ENCODE results near the gene CCDC170.

The CCDC170 gene

DNA sequence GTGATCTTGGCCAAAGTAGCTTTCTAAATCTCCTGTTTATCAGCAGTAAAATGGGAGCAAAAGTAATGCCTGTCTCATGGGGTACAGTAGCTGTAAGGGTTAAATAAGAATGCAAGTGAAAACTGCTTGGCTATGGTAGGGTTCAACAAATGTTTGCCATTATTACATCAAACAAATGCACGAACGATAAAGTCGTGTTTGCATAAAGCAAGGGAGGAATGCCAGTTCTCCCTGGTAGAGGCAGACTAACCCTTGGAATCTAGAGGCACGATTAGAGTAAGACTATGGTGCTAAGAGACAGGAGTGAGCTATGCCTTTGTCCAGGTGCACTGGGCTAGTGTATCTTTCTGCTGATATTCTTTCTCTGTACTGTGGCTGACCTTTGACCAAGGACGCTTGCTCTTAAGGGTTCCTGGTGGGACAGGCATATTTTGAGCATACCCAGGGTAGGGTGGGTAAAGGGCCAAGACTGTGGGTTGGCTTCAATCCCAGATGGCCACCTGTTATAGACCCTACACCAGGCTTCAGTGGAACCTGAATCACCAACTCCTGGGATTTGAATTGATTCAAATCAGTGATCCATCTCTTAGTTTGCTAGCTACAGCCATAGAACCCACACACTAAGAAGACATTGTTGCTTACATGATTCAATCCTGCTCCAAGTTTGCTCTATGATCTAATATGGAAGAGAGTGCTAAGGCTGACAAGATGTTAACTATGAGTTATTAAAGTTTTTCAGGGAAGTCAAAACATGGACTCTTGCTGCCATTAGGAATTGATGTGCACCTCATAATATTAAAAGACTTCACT, 139.9 kb downstream of the CCDC170 start:
- Histone ChIP-seq H3K9ac (ENCODE audit: insufficient read length, low read depth) (no peak overlapping the region), H3K36me3 (ENCODE audit: insufficient read depth, insufficient read length, low read length) (no peaks in the 10 kb centered on the region), H3K4me1 (ENCODE audit: insufficient read depth, insufficient read length) (no peaks in the 10 kb centered on the region), H3K27me3 (ENCODE audit: insufficient read depth, insufficient read length) (no peaks in the 10 kb centered on the region), H3K9me3 (ENCODE audit: insufficient read depth, low read length) (no peaks in the 10 kb centered on the region), H3K4me3 (ENCODE audit: insufficient read length, low read depth) (no peak overlapping the region)
- DNase-seq (ENCODE audit: low read depth, low spot score), result no peak
- TF ChIP-seq SUZ12 (IDR thresholded peaks at IDR 0.05; ENCODE audit: extremely low read depth, insufficient read depth, insufficient read length), result no peak

DNA sequence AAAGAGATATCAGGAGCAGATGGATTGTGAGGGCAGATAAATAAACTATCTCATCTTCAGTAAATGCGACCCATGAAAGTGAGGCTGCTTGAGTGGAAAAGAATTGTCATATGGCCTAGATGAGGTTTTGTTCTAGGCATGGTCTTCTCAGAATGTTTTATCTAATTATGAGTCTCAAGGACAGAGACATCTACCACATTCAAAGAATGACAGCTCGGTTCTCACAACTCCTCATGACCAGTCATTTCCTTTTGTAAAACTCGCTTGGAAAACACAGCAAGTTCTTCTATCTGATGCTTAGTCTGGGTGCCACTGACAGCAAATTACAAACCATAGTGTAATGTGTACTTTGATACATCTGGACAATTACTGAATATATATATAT, 140.5 kb downstream of the CCDC170 start:
- no peak overlapping the region for H3K4me3 ChIP-seq (ENCODE audit: insufficient read length, low read depth)
- no peaks in the 10 kb centered on the region for H3K9me3 ChIP-seq (ENCODE audit: insufficient read depth, low read length)
- no peaks in the 10 kb centered on the region for H3K36me3 ChIP-seq (ENCODE audit: insufficient read depth, insufficient read length, low read length)
- H3K9ac ChIP-seq (ENCODE audit: insufficient read length, low read depth), result no peak overlapping the region
- TF ChIP-seq ZNF274 (IDR thresholded peaks at IDR 0.05; ENCODE audit: low read depth, low read length) (no peak), YY1 (IDR thresholded peaks at IDR 0.05; ENCODE audit: insufficient read depth, insufficient read length) (no peak), SUZ12 (IDR thresholded peaks at IDR 0.05; ENCODE audit: extremely low read depth, insufficient read depth, insufficient read length) (no peak)
- H3K4me1 ChIP-seq (ENCODE audit: insufficient read depth, insufficient read length), result no peaks in the 10 kb centered on the region
- H3K27me3 ChIP-seq (ENCODE audit: insufficient read depth, insufficient read length), result no peaks in the 10 kb centered on the region
- DNase-seq (ENCODE audit: low read depth, low spot score), result no peak

DNA sequence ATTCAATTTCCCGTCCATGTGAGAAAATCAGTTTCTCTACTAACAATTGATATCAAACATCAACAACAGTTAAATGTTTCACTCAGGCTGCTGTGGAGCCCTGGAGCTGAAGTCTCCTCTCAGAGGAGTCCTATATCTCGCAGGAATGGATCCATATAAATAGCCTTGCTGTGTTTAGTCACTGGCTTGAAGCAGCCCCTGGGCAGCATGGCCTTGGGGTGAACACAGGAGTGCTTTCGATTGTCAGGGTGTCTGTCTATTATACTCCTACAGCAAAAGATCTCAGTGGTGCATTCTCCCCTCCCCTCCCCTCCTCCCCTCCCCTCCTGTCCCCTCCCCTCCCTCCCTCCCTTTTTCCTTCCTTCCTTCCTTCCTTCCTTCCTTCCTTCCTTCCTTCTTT, 141.9 kb downstream of the CCDC170 start:
- no peak for DNase-seq (ENCODE audit: low read depth, low spot score)
- H3K36me3 ChIP-seq (ENCODE audit: insufficient read depth, insufficient read length, low read length), result no peaks in the 10 kb centered on the region
- H3K4me3 ChIP-seq (ENCODE audit: insufficient read length, low read depth), result no peak overlapping the region
- H3K9me3 ChIP-seq (ENCODE audit: insufficient read depth, low read length), result no peaks in the 10 kb centered on the region
- H3K4me1 ChIP-seq (ENCODE audit: insufficient read depth, insufficient read length), result no peaks in the 10 kb centered on the region
- TF ChIP-seq YY1 (IDR thresholded peaks at IDR 0.05; ENCODE audit: insufficient read depth, insufficient read length), result no peak
- no peak for TF ChIP-seq SUZ12 (IDR thresholded peaks at IDR 0.05; ENCODE audit: extremely low read depth, insufficient read depth, insufficient read length)
- TF ChIP-seq ZNF274 (IDR thresholded peaks at IDR 0.05; ENCODE audit: low read depth, low read length), result no peak
- no peak overlapping the region for H3K9ac ChIP-seq (ENCODE audit: insufficient read length, low read depth)
- H3K27me3 ChIP-seq (ENCODE audit: insufficient read depth, insufficient read length), result no peaks in the 10 kb centered on the region

DNA sequence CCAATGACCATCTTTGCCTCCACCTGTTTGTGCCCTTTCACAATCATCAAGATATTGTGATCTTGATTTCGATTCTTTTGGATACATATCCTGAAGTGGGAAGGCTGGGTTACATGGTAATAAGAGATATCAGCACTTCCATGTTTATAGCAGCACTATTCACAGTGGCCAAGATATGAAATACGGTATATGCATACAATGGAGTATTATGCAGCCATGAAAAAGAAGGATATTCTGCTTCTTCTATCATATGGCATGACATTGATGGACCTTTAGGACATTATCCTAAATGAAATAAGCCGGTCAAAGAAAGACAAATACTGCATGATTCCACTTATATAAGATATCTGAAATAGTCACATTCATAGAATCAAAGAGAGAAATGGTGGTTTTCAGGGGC, 144.0 kb downstream of the CCDC170 start:
- H3K4me3 ChIP-seq (ENCODE audit: insufficient read length, low read depth), result no peak overlapping the region
- no peak for DNase-seq (ENCODE audit: low read depth, low spot score)
- H3K9me3 ChIP-seq (ENCODE audit: insufficient read depth, low read length), result no peaks in the 10 kb centered on the region; the same call in 1 of the 2 replicates
- no peaks in the 10 kb centered on the region for H3K27me3 ChIP-seq (ENCODE audit: insufficient read depth, insufficient read length)
- TF ChIP-seq YY1 (IDR thresholded peaks at IDR 0.05; ENCODE audit: insufficient read depth, insufficient read length), result no peak
- TF ChIP-seq SUZ12 (IDR thresholded peaks at IDR 0.05; ENCODE audit: extremely low read depth, insufficient read depth, insufficient read length), result no peak
- no peak for TF ChIP-seq ZNF274 (IDR thresholded peaks at IDR 0.05; ENCODE audit: low read depth, low read length)
- H3K9ac ChIP-seq (ENCODE audit: insufficient read length, low read depth), result no peak overlapping the region
- H3K36me3 ChIP-seq (ENCODE audit: insufficient read depth, insufficient read length, low read length), result no peaks in the 10 kb centered on the region
- no peaks in the 10 kb centered on the region for H3K4me1 ChIP-seq (ENCODE audit: insufficient read depth, insufficient read length)

DNA sequence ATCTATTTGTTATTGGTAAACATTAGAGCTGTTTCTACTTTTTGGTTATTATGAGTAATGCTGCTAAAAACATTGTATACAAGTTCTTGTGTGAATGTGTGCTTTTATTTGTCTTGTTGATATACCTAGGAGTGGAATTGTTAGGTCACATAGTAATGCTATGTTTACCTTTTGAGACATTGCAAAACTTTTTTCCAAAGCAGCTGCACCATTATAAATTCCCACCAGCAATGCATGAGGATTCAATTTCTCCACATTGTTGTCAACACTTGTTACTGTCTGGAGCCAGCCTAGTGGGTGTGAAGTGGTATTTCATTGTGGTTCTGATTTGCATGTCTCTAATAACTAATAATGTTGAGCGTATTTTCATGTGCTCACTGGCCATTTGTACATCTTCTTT, 145.9 kb downstream of the CCDC170 start:
- no peak overlapping the region for H3K9ac ChIP-seq (ENCODE audit: insufficient read length, low read depth)
- no peaks in the 10 kb centered on the region for H3K4me1 ChIP-seq (ENCODE audit: insufficient read depth, insufficient read length)
- no peaks in the 10 kb centered on the region for H3K27me3 ChIP-seq (ENCODE audit: insufficient read depth, insufficient read length)
- H3K36me3 ChIP-seq (ENCODE audit: insufficient read depth, insufficient read length, low read length), result no peaks in the 10 kb centered on the region
- DNase-seq (ENCODE audit: low read depth, low spot score), result no peak
- TF ChIP-seq ZNF274 (IDR thresholded peaks at IDR 0.05; ENCODE audit: low read depth, low read length), result no peak
- no peak for TF ChIP-seq SUZ12 (IDR thresholded peaks at IDR 0.05; ENCODE audit: extremely low read depth, insufficient read depth, insufficient read length)
- no peak for TF ChIP-seq YY1 (IDR thresholded peaks at IDR 0.05; ENCODE audit: insufficient read depth, insufficient read length)
- no peaks in the 10 kb centered on the region; the same call in 1 of the 2 replicates for H3K9me3 ChIP-seq (ENCODE audit: insufficient read depth, low read length)
- no peak overlapping the region for H3K4me3 ChIP-seq (ENCODE audit: insufficient read length, low read depth)

DNA sequence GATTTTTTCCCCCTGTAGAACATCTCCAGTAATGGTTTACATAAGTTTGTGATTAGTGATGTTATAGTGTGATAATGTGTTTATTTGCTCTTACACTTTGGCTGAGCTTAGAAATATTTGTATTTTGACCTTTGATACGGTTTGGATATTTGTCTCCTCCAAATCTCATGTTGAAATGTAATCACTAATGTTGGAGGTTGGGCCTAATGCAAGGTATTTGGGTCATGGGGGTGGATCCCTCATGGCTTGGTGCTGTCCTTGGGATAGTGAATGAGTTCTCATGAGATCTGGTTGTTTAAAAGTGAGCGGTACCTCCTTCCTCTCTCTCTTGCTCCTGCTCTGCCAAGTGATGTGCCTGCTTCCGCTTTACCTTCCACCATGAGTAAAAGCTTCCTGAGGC, 147.2 kb downstream of the CCDC170 start:
- no peaks in the 10 kb centered on the region for H3K27me3 ChIP-seq (ENCODE audit: insufficient read depth, insufficient read length)
- H3K4me3 ChIP-seq (ENCODE audit: insufficient read length, low read depth), result no peak overlapping the region
- DNase-seq (ENCODE audit: low read depth, low spot score), result no peak
- H3K4me1 ChIP-seq (ENCODE audit: insufficient read depth, insufficient read length), result no peaks in the 10 kb centered on the region
- TF ChIP-seq ZNF274 (IDR thresholded peaks at IDR 0.05; ENCODE audit: low read depth, low read length), result no peak
- no peak for TF ChIP-seq SUZ12 (IDR thresholded peaks at IDR 0.05; ENCODE audit: extremely low read depth, insufficient read depth, insufficient read length)
- TF ChIP-seq YY1 (IDR thresholded peaks at IDR 0.05; ENCODE audit: insufficient read depth, insufficient read length), result no peak
- H3K9ac ChIP-seq (ENCODE audit: insufficient read length, low read depth), result no peak overlapping the region
- H3K36me3 ChIP-seq (ENCODE audit: insufficient read depth, insufficient read length, low read length), result no peaks in the 10 kb centered on the region
- no peaks in the 10 kb centered on the region; the same call in 1 of the 2 replicates for H3K9me3 ChIP-seq (ENCODE audit: insufficient read depth, low read length)

DNA sequence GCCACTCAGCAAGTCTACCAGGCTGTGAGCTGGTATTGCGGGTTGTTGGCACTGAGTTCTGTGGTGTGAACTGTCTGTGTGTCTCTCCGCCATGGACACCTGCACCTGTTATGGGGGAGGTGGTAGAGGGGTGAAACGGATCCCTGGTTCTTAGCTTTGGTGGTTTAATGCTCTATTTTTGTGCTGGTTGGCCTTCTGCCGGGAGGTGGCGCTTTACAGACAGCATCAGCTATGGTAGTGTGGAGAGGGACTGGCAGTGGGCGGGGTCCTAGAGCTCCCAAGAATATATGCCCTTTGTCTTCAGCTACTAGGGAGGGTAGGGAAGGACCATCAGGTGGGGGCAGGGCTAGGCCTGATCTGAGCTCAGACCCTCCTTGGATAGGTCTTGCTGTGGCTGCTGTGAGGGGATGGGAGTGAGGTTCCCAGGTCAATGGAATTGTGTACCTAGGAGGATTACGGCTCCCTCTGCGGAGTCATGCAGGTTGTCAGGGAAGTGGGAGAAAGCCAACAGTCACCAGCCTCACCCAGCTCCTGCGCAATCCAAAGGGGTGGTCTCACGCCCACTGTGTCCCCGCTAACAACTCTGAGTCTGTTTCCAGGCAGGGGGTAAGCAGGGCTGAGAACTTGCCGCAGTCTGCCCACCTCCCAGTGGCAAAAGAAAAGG, 154.3 kb downstream of the CCDC170 start:
- Histone ChIP-seq H3K36me3 (ENCODE audit: insufficient read depth, insufficient read length, low read length) (no peaks in the 10 kb centered on the region), H3K4me1 (ENCODE audit: insufficient read depth, insufficient read length) (no peaks in the 10 kb centered on the region), H3K9ac (ENCODE audit: insufficient read length, low read depth) (no peak overlapping the region), H3K27me3 (ENCODE audit: insufficient read depth, insufficient read length) (no peaks in the 10 kb centered on the region), H3K9me3 (ENCODE audit: insufficient read depth, low read length) (no peaks in the 10 kb centered on the region), H3K4me3 (ENCODE audit: insufficient read length, low read depth) (no peak overlapping the region)
- DNase-seq (ENCODE audit: low read depth, low spot score), result peak; percentile 30
- no peak for TF ChIP-seq SUZ12 (IDR thresholded peaks at IDR 0.05; ENCODE audit: extremely low read depth, insufficient read depth, insufficient read length)
- TF ChIP-seq ZNF274 (IDR thresholded peaks at IDR 0.05; ENCODE audit: low read depth, low read length), result no peak
- TF ChIP-seq YY1 (IDR thresholded peaks at IDR 0.05; ENCODE audit: insufficient read depth, insufficient read length), result no peak

Measured in NT2/D1 (cell line).